ENCODE data around the gene NKD2.
"Not testable (repeated sequence)": the region's sequence is repeated elsewhere in the genome, so short reads cannot be mapped to it uniquely, and the experiment has no call there.

The NKD2 gene

DNA sequence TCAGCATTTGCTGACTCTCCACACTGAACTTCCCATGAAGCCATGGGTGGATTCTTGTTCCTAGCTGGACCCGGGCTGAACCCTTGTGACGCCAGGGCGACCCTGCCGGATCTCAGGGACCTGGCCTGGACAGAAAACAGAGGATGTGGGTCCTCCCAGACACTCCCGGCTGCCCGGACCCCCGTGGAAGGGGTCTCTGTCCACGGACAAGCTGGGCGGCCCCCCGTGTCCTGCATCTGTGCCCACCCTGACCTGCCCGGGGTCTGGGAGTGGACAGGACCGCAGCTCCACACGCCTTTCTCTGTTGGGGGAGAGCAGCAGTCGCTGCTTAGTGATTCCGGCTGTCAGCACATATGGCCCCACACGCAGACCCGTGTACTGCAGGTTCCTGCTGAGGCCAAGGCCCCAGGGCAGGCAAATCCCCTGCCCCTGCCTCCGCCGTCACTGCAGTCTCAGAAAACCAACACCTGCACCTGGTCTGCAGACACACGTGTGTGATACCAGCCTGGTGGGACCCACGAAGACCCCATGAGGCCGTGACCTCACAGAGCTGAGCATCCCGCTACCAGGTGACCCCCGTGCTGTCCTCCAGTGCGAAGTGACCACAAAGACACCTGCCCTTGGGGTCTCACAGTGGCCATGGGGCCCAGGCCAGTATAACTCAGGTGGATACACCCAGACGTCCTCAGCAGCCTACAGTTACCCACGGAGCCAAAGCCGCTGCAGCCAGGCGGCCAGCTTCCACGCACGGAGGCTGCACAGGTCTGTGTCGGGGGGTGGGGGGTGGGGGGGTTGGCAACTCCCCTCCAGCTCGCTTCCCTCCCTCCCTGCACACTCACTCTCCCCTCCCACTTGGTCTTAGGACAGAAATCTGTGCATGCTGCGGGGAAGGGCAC lies 50.6 kb downstream of the NKD2 start:
- DNase-seq (ENCODE audit: low read depth): no peak

- no peak for DNase-seq (ENCODE audit: low read depth)
These were observed 51.3 kb downstream of the NKD2 start for GRCh38 chr5:1059884-1060263.

DNA sequence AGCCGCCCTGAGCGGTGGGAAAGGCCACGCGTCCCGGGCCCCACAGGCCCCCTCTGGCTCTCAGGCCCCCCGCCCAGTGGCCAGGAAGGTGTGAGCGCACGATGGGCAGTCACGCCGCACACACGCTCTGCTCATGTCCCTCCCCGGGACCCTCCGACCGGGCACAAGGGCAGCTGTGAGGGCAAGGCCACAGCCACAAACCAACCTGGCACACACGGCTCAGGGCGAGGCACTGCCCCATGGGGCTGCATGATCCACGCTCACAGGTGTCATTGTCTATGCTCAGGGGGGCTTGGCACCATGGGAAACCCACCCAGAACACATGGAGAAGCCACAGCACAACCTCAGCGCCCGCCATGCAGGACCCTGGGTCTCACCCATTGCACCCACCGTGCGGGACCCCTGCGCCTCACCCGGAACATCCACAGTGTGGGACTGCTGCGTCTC lies 52.0 kb downstream of the NKD2 start:
- DNase-seq (ENCODE audit: low read depth): no peak

DNA sequence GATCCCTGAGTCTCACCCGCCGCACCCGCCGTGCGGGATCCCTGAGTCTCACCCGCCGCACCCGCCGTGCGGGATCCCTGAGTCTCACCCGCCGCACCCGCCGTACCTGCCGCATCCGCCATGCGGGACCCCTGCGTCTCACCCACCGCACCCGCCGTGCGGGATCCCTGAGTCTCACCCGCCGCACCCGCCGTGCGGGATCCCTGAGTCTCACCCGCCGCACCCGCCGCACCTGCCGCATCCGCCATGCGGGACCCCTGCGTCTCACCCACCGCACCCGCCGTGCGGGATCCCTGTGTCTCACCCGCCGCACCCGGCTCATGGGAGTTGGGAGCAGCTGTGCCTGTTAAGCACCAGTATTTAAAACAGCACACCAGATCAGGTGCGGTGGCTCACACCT lies 52.7 kb downstream of the NKD2 start:
- DNase-seq (ENCODE audit: low read depth): not testable (repeated sequence)

GRCh38 chr5:1061916-1062315 lies 53.3 kb downstream of the NKD2 start:
- no peak for DNase-seq (ENCODE audit: low read depth)

- no peak for DNase-seq (ENCODE audit: low read depth)
These were observed 54.4 kb downstream of the NKD2 start for GRCh38 chr5:1062761-1063568.

DNA sequence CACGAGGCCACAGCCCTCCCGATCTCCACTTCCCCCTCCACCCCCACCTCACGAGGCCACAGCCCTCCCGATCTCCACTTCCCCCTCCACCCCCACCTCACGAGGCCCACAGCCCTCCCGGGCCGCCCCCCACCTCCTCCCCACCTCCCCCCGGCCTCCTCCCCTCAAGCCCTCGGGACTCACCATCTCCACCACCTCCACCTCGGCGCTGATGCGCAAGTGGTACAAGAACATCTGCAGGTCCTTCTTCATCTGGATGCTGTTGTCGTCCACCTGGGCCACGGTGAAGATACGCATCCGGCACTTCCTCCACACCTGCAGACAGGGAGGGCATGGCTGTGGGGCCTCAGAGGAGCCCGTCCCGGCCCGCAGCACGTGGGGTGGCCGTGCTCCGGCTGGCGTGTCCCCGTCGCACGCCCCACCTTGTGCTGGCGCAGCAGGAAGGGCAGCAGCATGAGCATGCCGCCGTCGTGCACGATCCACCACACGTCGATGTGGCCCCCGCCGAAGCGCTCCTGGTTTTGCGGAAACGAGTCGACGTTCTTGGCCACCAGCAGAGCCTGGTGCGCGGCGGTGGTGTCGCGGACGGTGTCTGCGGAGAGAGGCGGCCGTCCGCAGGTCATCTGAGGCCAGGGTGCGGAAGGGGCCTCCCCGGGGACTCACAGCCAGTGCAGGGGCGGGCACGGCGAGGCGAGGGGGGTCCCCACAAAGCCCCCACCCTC lies 55.2 kb downstream of the NKD2 start:
- DNase-seq (ENCODE audit: low read depth): no peak

- DNase-seq (ENCODE audit: low read depth): no peak
These were observed 56.0 kb downstream of the NKD2 start for GRCh38 chr5:1064383-1065142.

DNA sequence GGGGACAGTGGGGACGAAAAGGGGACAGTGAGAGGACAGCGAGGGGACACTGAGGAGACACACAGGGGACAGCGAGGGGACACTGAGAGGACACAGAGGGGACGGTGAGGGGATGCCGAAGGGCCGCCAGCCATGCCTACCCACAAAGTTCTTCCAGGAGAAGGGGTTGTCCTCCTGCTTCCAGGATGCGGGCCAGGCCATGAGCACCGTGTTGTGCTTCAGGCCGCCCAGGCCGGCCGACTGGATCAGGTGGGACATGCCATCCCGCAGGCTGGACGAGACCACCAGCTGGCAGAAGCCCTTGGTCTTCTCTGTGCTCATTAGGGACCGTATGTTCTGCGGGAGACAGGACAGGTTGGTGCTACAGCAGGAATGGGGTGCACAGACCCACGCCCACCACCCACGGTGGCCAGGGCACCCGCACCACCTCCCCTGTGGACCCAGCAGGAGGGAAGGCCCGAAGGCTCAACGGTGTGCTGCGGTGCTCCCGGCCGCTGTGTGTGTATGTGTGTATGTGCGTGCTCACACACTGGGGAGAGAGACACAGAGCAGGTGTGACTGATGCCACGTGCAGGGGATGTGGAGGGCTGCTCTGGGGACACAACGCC lies 56.6 kb downstream of the NKD2 start:
- DNase-seq (ENCODE audit: low read depth): no peak

- DNase-seq (ENCODE audit: low read depth): no peak
These were observed 57.5 kb downstream of the NKD2 start for GRCh38 chr5:1065891-1066650.

DNA sequence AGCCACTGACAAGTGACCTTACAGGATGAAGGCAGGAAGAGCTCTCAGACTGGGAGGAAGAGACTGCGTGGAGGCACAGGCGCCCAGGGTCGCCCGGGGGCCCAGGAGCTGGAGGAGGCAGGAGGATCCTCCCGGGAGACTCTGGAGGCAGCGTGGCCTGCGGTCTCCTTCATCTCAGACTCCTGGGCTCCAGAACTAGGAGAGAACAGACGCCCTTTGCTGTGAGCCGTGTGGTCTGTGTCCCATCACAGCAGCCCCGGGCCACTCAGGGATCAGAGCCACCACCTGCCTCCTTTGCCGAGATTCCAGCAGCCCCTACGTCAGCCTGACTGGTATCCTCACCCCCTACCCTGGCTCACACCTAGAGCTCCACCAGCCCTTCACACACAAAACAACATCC lies 58.1 kb downstream of the NKD2 start:
- no peak for DNase-seq (ENCODE audit: low read depth)

- no peak for DNase-seq (ENCODE audit: low read depth)
These were observed 58.8 kb downstream of the NKD2 start for GRCh38 chr5:1067141-1068121.

DNA sequence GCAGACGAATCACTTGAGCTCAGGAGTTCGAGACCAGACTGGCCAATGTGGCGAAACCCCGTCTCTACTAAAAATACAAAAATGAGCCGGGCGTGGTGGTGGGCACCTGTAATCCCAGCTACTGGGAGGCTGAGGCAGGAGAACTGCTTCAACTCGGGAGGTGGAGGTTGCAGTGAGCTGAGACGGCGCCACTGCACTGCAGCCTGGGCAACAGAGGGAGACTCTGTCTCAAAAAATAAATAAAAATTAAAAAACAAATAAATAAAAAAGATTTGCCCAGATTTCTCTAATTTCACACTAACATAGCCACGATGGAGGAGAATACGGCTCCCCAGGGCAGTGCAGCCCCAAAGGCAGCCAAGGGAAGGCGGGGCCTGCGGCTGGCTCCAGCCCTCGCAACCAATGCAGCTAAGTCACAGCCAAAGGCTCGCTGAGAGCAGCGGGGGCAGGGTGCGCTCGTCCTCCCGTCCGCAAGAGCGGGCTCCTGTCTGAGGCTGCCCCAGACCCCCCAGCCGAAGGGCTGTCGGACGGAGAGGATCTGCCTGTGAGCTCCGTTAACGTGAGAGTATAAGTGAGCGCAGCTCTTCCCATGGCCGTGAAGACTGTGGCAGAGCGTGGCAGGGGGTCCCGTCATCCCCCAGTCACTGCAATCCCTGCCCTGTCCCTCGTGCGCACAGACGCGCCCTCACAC lies 59.7 kb downstream of the NKD2 start:
- no peak for DNase-seq (ENCODE audit: low read depth)

GRCh38 chr5:1068895-1069719 lies 60.5 kb downstream of the NKD2 start:
- DNase-seq (ENCODE audit: low read depth): no peak

- no peak for DNase-seq (ENCODE audit: low read depth)
These were observed 61.1 kb downstream of the NKD2 start for GRCh38 chr5:1069720-1070088.

- DNase-seq (ENCODE audit: low read depth): no peak
These were observed 64.9 kb downstream of the NKD2 start for GRCh38 chr5:1073239-1074102.

GRCh38 chr5:1074226-1074625 lies 65.6 kb downstream of the NKD2 start:
- no peak for DNase-seq (ENCODE audit: low read depth)
